NCI-H2196 (cell line): ENCODE results near the gene SNX8.
"Not testable (repeated sequence)": the region's sequence is repeated elsewhere in the genome, so short reads cannot be mapped to it uniquely, and the experiment has no call there.

Experiments
- DNase-seq: peaks from one replicate; lab custom pipeline; 2025; ENCODE audit not compliant: unreplicated experiment; lab: John Stamatoyannopoulos, UW

The SNX8 gene

GRCh38 chr7:2314209-2314955 is at the start of gene SNX8:
SNX8 (minus strand) TSS chr7:2314441; CDS start chr7:2314421, 20 bp downstream.
- peak; percentile 92 for DNase-seq

- no peak for DNase-seq
Measured at GRCh38 chr7:2362385-2363088, 48.3 kb upstream of the SNX8 start.

- no peak for DNase-seq
Measured at GRCh38 chr7:2360796-2361195, 46.6 kb upstream of the SNX8 start.

GRCh38 chr7:2359610-2360009 is 45.4 kb upstream of the SNX8 start:
- no peak for DNase-seq

- DNase-seq: no peak
Measured at GRCh38 chr7:2358968-2359527, 44.8 kb upstream of the SNX8 start.

GRCh38 chr7:2357571-2357970 is 43.3 kb upstream of the SNX8 start:
- no peak for DNase-seq

- no peak for DNase-seq
Measured at GRCh38 chr7:2357165-2357564, 42.9 kb upstream of the SNX8 start.

- no peak for DNase-seq
Measured at GRCh38 chr7:2355705-2356008, 41.4 kb upstream of the SNX8 start.

- no peak for DNase-seq
Measured at GRCh38 chr7:2354939-2355704, 40.9 kb upstream of the SNX8 start.

GRCh38 chr7:2354186-2354938 is 40.1 kb upstream of the SNX8 start, which contains the start of gene EIF3B:
EIF3B (plus strand) TSS chr7:2354827; CDS start chr7:2354922, 95 bp downstream.
- peak; percentile 95 for DNase-seq

- DNase-seq: peak; percentile 85
Measured at GRCh38 chr7:2353936-2354185, 39.6 kb upstream of the SNX8 start.

- DNase-seq: no peak
Measured at GRCh38 chr7:2353113-2353935, 39.1 kb upstream of the SNX8 start.

GRCh38 chr7:2350861-2351260 is 36.6 kb upstream of the SNX8 start:
- DNase-seq: no peak

- DNase-seq: no peak
Measured at GRCh38 chr7:2350055-2350454, 35.8 kb upstream of the SNX8 start.

GRCh38 chr7:2347351-2348063 is 33.3 kb upstream of the SNX8 start:
- DNase-seq: not testable (repeated sequence)

- DNase-seq: no peak
Measured at GRCh38 chr7:2336626-2337299, 22.5 kb upstream of the SNX8 start.

GRCh38 chr7:2332606-2333231 is 18.5 kb upstream of the SNX8 start:
- DNase-seq: not testable (repeated sequence)

- no peak for DNase-seq
Measured at GRCh38 chr7:2331707-2332106, 17.5 kb upstream of the SNX8 start.

- DNase-seq: no peak
Measured at GRCh38 chr7:2330493-2330892, 16.3 kb upstream of the SNX8 start.
